RWPE2 (cell line): Measurements from ENCODE around the gene TAL1.
A peak's percentile ranks its signal among the peaks of the same experiment; 100 is the strongest.

Experiments used
- ATAC-seq: fragments of 200-7000 bp; cut with Tn5 transposase; 3 replicates; pipeline ENCODE4 v1.9.1; 2021; ENCODE audit warnings: low read depth
- DNase-seq: peaks from one replicate; pipeline ENCODE4 v3.0.0-alpha.2; 2020; ENCODE audit warnings: low spot score
- H3K27ac ChIP-seq: fragments of 450-650 bp; 2 replicates; pipeline ENCODE4 v1.5.1; 2017; ENCODE audit warnings: mild to moderate bottlenecking; ENCODE audit not compliant: poor library complexity, severe bottlenecking
- H3K27me3 ChIP-seq: fragments of 250-450 bp; sonication (Bioruptor Pico); 2 replicates; pipeline ENCODE4 v1.5.1; 2021; ENCODE audit warnings: mild to moderate bottlenecking, moderate library complexity; ENCODE audit not compliant: insufficient read depth, poor library complexity, severe bottlenecking
- H3K36me3 ChIP-seq: fragments of 250-450 bp; sonication (Bioruptor Pico); 2 replicates; pipeline ENCODE4 v1.5.1; 2020; ENCODE audit warnings: low read depth, mild to moderate bottlenecking, moderate library complexity
- H3K4me1 ChIP-seq: fragments of 250-450 bp; sonication (Bioruptor Pico); 2 replicates; pipeline ENCODE4 v1.5.1; 2021; ENCODE audit warnings: mild to moderate bottlenecking, moderate library complexity; ENCODE audit not compliant: insufficient read depth, poor library complexity, severe bottlenecking
- H3K4me3 ChIP-seq: fragments of 250-450 bp; sonication (Bioruptor Pico); 2 replicates; pipeline ENCODE4 v1.5.1; 2021; ENCODE audit warnings: mild to moderate bottlenecking, moderate library complexity; ENCODE audit not compliant: severe bottlenecking
- H3K9me3 ChIP-seq: fragments of 250-450 bp; sonication (Bioruptor Pico); 2 replicates; pipeline ENCODE4 v1.5.1; 2021; ENCODE audit warnings: mild to moderate bottlenecking, moderate library complexity; ENCODE audit not compliant: severe bottlenecking
- CTCF ChIP-seq: fragments of 450-650 bp; IDR thresholded peaks from one replicate; pipeline ENCODE4 v1.5.1; 2017; ENCODE audit warnings: mild to moderate bottlenecking, moderate library complexity; ENCODE audit not compliant: poor library complexity, severe bottlenecking

The TAL1 gene

DNA sequence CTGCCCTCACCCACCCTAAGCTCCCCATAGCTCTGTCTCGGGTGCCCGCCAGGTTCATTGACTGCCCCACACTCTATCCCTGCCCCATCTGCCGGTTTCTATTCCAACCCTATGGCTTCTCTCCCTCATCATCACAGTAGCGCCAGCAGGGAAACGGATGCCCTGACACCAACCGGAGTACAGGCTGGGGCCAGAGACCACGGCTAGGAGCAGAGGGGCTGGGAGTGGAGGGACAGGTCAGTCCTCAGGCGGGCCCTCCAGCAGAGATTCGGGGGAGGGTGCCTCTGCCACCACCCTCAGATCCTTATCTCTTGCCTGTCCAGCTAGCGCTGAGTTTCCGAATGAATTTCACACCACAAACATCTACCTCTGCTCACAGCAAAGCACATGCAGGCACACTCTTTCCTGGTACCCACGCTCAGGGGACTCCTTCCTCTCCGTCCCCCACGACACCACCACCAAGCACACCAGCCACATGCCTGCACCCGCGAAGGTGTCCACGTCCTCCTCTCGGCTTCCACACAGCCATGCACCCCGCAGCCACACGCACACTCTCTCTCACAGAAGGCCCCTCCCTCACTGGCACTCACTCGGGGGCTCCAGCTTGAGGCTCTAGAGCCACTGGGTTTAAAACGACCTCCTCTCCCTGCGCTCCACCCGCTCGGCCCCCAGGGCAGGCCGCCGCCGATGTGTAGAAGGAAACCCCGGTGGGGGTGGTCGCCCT, 7.2 kb downstream of the TAL1 start:
- Histone ChIP-seq H3K4me1 (no peaks in the 10 kb centered on the region), H3K27ac (no peak overlapping the region), H3K9me3 (no peaks in the 10 kb centered on the region), H3K36me3 (no peaks in the 10 kb centered on the region), H3K27me3 (peaks cover 77% of the 10 kb centered on the region), H3K4me3 (no peak overlapping the region)
- ATAC-seq (peak; percentile 35; the same call in 2 of the 3 replicates), DNase-seq (no peak)
- TF ChIP-seq CTCF = no peak

DNA sequence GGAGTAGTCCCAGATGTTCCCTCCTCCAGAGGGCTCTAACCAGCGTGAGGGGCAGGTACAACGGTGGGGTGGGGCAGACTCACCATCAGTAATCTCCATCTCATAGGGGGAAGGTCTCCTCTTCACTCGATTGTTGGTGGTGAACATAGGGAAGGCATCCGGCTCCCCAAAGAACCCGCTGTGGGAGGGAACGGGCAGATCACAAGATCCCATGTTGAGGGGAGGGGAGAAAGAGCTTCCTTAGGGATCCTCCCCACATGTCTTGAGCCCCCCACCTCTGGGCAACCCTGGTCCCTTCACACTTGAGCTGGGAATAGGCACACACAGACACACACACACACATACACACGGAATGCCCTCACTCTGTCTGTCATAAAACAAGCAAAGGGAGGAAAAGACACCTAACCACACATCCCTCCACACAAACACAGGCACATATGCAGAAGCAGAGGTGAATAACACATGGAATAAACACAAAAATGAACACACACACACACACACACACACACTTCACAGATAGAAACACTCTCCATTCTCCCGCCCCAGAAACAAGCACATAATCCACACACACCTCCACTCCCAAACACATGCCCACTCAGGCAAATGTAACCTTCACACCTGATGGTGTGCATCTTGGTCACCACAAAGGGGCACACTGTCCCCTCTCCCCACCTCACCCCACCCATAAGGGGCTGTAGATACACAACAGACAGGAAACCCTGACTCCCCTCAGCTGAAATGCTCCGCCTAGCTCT, 7.9 kb downstream of the TAL1 start:
- H3K4me1 ChIP-seq = no peaks in the 10 kb centered on the region
- H3K9me3 ChIP-seq = no peaks in the 10 kb centered on the region
- no peaks in the 10 kb centered on the region for H3K36me3 ChIP-seq
- peaks cover 69% of the 10 kb centered on the region for H3K27me3 ChIP-seq
- ATAC-seq (no peak), DNase-seq (no peak)
- no peak for TF ChIP-seq CTCF
- no peak overlapping the region for H3K4me3 ChIP-seq
- no peak overlapping the region for H3K27ac ChIP-seq

DNA sequence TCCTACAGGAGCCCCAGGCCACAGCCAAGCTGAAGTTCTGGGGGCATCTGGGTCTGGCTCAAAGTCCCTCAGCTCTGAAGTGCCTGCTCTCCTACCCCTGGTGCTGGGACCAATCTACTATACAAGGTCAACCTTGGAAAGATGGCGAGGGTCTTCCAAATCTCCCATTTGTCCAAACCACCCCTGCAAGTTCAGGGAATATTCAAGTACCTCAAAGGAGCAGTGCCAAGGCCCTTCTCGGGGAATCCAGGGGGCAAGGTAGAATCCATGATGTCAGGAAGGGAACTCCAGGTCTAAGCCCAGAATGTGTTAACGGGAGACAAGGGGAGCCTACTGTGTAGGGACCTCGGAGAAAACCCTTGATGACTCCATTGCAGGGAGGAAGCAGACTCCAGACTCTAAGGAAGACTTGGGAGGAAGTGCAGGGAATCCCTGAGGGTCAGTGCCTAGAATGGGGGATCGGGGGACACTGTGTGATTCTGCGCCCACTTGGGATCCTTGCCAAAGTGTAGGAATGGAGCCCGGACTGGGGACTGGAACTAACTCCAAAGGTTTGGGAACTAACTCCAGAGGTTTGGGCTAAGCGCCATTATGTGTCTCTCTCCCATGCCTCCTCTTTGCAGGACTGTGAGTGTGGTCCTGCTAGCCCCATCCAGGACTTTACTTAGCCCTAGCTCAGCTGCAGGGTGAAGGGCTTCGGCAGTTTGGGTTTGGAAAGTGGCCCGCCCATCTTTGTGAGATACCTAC, 8.7 kb downstream of the TAL1 start:
- ATAC-seq = no peak
- peaks cover 62% of the 10 kb centered on the region for H3K27me3 ChIP-seq
- H3K4me3 ChIP-seq = no peak overlapping the region
- H3K27ac ChIP-seq = no peak overlapping the region
- no peak for TF ChIP-seq CTCF
- H3K4me1 ChIP-seq = no peaks in the 10 kb centered on the region
- no peaks in the 10 kb centered on the region for H3K9me3 ChIP-seq
- no peak for DNase-seq
- no peaks in the 10 kb centered on the region for H3K36me3 ChIP-seq

DNA sequence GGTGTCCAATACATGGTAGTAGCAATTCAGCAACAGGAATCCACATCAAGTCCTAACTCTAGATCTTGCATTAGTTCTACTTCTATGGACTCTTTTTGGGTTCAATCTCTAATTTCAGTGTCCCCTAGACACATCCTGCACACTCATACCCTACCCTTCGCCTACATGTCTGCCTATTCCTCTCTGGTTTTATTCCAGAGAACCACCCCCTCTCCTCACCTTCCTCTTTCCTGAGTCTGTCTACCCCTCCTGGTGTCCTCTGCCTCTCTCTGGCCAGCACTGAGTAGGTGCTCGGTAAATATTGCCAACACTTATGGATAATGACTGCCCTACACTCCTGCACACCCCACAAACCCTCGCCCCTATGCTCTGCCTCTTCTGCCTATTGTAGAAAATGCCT, 9.5 kb downstream of the TAL1 start:
- no peak overlapping the region for H3K27ac ChIP-seq
- peaks cover 53% of the 10 kb centered on the region for H3K27me3 ChIP-seq
- no peak overlapping the region for H3K4me3 ChIP-seq
- no peak for ATAC-seq
- no peak for TF ChIP-seq CTCF
- no peaks in the 10 kb centered on the region for H3K4me1 ChIP-seq
- H3K9me3 ChIP-seq = no peaks in the 10 kb centered on the region
- DNase-seq = no peak
- no peaks in the 10 kb centered on the region for H3K36me3 ChIP-seq
